HL-60 (cell line): Measurements from ENCODE around the gene LRMDA.

Experiments
- DNase-seq, 2 experiments: peaks; one replicate each; pipeline ENCODE4 v3.0.0-alpha.2; 2010 to 2020; ENCODE audit warnings: low read depth in 1 of 2, low spot score in 1 of 2
- H3K27ac ChIP-seq: fragments of 250-450 bp; sonication (Bioruptor Pico); replicated peaks from 2 replicates; pipeline ENCODE4 v1.5.1; 2020; ENCODE audit warnings: mild to moderate bottlenecking, moderate library complexity
- H3K27me3 ChIP-seq: fragments of 250-450 bp; sonication (Bioruptor Pico); 2 replicates; pipeline ENCODE4 v1.5.1; 2021; ENCODE audit warnings: mild to moderate bottlenecking, moderate library complexity; ENCODE audit not compliant: insufficient read depth, poor library complexity, severe bottlenecking
- H3K4me3 ChIP-seq: replicated peaks from 2 replicates; pipeline ENCODE4 v1.5.1; 2011; ENCODE audit warnings: mild to moderate bottlenecking, control low read depth, low read length; ENCODE audit not compliant: insufficient read depth
- CTCF ChIP-seq: IDR thresholded peaks from one replicate; pipeline ENCODE4 v1.5.1; 2011; ENCODE audit warnings: low read length, control low read depth, inconsistent platforms; ENCODE audit not compliant: insufficient read depth
- GABPA ChIP-seq: IDR thresholded peaks from 2 replicates; pipeline ENCODE4 v1.6.1; 2012; ENCODE audit warnings: low read depth
- POLR2AphosphoS5 ChIP-seq: IDR thresholded peaks from 2 replicates; pipeline ENCODE4 v1.6.1; 2012; ENCODE audit warnings: low read depth
- REST ChIP-seq: IDR thresholded peaks from 2 replicates; pipeline ENCODE4 v1.6.1; 2012; ENCODE audit warnings: low read depth; ENCODE audit not compliant: insufficient replicate concordance
- SPI1 ChIP-seq: IDR thresholded peaks from 2 replicates; pipeline ENCODE4 v1.6.1; 2012; ENCODE audit warnings: low read depth, mild to moderate bottlenecking, borderline replicate concordance

LRMDA gene

GRCh38 chr10:75703191-75703854, 271.9 kb downstream of the LRMDA start:
- no peak for TF ChIP-seq SPI1
- H3K27me3 ChIP-seq = no peaks in the 10 kb centered on the region

GRCh38 chr10:75705426-75705825, 274.0 kb downstream of the LRMDA start:
- no peak for TF ChIP-seq GABPA
- no peak for TF ChIP-seq REST
- no peak for TF ChIP-seq CTCF
- no peak for TF ChIP-seq SPI1
- TF ChIP-seq POLR2AphosphoS5 = no peak
- no peak overlapping the region for H3K4me3 ChIP-seq
- DNase-seq = no peak
- no peaks in the 10 kb centered on the region for H3K27me3 ChIP-seq
- no peak overlapping the region for H3K27ac ChIP-seq

More at GRCh38 chr10:75703191-75703854, 271.9 kb downstream of the LRMDA start:
- DNase-seq = no peak
- Histone ChIP-seq H3K27ac (no peak overlapping the region), H3K4me3 (no peak overlapping the region)

- Histone ChIP-seq H3K27me3 (no peaks in the 10 kb centered on the region), H3K27ac (no peak overlapping the region), H3K4me3 (no peak overlapping the region)
- TF ChIP-seq REST (no peak), GABPA (no peak), POLR2AphosphoS5 (no peak), SPI1 (no peak), CTCF (no peak)
- DNase-seq = no peak
Measured at GRCh38 chr10:75707080-75707840, 275.8 kb downstream of the LRMDA start.

GRCh38 chr10:75708060-75708459, 276.6 kb downstream of the LRMDA start:
- TF ChIP-seq POLR2AphosphoS5 = no peak
- no peak for TF ChIP-seq SPI1
- no peak for TF ChIP-seq REST
- no peak for TF ChIP-seq GABPA
- no peak for TF ChIP-seq CTCF
- Histone ChIP-seq H3K4me3 (no peak overlapping the region), H3K27ac (no peak overlapping the region), H3K27me3 (no peaks in the 10 kb centered on the region)
- DNase-seq = no peak
